Activated CD4-positive, CD25-positive, alpha-beta regulatory T cell treated with anti-CD3 and anti-CD28 coated beads, Interleukin-2, amount 50 U/mL, for 16 hours (primary cell): Measurements from ENCODE around the gene U2AF1.
"Not testable (repeated sequence)": the region's sequence is repeated elsewhere in the genome, so short reads cannot be mapped to it uniquely, and the experiment has no call there.

Experiments used
- DNase-seq: peaks from one replicate; pipeline ENCODE4 v3.0.0-alpha.2; 2020; ENCODE audit warnings: low read depth, low spot score

The U2AF1 gene, protein sequence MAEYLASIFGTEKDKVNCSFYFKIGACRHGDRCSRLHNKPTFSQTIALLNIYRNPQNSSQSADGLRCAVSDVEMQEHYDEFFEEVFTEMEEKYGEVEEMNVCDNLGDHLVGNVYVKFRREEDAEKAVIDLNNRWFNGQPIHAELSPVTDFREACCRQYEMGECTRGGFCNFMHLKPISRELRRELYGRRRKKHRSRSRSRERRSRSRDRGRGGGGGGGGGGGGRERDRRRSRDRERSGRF

DNA sequence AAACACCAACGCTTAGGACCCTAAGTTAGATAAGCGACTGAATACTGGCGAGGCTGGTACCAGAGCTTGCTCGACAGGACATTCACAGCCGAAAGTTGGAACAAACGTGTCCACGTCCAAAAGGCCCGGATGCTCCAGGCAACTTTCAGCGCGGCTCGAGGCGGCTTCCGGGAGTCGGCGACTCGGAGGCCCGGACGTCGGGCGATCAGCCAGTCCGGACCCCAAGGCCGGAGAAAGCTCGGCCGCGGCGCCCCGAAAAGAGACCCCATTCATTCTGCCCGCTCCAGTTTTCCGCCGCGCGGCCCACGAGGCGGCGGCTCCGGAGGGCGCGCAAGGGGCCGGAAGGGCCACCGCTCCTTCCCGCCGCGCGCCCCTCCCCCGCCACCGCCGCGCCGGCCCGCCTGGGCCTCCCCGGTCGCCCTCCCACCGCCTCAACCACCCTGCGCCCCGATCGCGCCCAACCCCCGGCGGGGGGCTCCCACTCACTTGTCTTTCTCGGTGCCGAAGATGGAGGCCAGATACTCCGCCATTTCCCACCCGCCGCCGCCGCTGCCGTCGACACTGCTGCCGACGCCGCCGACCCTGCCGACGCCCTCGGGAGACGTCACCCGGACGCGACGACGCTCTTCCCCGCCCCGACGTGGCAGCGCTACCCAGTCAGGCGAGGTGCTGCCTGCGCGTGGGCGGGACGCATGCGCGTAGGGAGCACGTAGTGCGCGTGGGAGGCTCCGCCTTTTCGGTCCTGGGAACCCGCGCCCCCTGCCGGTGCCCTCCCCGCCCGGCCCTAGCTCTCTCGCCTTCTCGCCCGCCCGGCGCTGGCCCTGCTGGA, at the start of gene U2AF1:
TSS of gene U2AF1 (minus strand) at position 606 of the 829 bp plus-strand sequence. CDS start at position 530, 76 bp downstream.
- peak; percentile 62 for DNase-seq

DNA sequence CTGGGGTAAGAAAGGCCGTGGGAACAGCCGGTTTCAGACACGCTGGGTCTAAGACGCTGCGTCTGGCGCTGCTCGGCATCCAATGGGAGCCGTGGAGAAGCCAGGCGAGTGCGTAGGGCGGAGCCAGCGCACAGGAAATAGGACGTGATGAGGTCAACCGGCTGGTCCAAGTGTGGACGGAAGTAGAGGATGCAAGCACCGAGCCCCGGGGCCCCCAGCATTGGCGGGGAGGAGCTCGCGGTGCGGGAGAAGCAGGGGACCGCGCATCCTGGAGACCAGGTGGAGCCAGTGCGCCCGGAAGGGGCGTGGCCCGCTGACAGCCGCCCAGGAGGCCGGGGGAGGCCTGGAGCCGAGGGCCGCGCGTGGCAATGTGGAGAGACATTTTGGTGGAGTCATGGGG, 46.2 kb upstream of the U2AF1 start:
- not testable (repeated sequence) for DNase-seq

DNA sequence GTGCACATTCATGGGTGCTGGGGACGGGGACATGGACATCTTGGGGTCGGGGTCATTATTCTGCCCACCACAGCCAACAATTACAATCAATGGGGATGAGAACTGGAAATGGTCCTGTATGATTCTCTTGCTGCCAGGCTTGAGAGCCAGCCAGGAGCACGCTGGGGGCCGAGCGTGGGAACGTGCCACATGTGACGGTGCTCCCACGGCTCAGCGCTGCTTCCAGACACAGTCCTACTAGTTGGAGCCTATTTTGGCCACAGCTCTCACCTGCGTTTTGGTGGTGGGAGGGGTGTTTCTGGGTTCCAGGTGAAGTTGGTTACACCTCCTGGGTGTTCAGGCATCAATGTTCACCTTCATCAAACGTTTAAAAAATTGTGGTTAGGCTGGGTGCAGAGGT, 42.0 kb upstream of the U2AF1 start:
- not testable (repeated sequence) for DNase-seq

DNA sequence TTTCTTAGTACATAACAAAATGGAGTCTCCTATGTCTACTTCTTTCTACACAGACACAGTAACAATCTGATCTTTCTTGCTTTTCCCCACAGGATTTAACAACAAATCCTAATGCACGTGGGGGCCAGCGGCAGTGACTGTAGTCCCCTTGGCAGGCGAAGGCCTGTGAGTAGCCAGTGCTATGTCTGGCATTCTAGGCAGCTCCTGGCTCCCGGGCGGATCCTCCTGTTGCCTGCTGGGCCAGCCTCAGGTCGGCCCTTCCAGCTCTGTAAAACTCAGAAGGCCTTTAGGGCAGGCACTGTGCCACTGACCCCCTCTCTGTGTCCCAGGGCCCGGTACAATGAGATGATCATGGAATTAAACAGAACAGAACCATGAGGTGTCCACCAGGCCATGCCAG, 40.6 kb upstream of the U2AF1 start:
- not testable (repeated sequence) for DNase-seq

DNA sequence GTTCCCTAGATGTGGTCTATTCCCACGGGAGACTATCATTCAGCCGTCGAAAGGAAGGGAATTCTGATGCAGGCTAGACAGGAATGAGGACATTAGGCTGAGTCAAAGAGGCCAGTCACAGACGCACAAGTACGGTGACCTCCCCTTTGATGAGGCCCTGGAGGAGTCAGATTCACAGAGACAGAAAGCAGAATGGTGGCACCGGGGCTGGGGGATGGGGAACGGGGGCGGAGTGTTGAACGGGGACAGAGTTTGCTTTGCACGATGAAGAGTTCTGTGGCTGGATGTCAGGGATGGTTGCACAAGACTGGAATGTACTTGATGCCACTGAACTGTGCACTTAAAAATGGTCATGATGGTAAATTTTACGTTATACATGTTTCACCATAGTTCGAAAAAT, 39.3 kb upstream of the U2AF1 start:
- DNase-seq: not testable (repeated sequence)

DNA sequence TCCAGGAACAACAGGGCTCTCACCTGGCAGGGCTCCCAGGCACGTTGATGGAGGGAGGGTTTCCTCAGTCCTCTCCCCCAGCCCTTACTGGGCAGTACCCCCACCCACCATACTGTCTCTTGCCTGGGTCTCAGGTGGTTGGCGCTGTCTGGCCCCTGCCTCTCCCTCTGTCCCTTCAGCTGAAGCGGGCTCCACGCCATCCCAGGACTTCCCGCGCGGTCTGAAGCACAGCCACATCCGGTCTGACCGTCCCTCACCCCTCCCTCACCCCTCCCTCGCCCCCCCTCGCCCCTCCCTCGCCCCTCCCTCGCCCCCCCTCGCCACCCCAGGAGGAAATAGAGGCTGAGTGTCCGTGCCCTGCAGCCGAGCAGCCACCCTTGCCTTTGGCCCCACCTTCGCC, 34.0 kb upstream of the U2AF1 start:
- DNase-seq: not testable (repeated sequence)

DNA sequence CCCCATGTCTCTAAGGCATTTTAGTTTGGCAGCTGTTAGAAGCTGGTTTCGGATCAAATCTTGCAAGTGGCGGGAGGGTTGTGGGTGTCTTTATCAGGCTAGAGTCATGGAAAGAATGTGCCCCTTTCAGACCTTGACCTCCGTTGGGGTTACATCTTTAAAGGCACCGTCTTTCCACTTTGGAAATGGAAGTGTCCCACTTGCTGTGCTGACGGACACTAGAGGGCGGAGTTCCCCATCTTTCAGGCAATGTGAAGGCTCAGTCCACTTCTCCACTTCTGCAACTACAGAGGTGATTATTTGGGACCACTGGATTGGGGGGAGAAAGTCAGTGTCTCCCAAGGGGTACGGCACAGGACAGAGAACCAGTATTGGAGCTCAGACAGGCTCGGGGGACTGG, 31.6 kb upstream of the U2AF1 start:
- not testable (repeated sequence) for DNase-seq

DNA sequence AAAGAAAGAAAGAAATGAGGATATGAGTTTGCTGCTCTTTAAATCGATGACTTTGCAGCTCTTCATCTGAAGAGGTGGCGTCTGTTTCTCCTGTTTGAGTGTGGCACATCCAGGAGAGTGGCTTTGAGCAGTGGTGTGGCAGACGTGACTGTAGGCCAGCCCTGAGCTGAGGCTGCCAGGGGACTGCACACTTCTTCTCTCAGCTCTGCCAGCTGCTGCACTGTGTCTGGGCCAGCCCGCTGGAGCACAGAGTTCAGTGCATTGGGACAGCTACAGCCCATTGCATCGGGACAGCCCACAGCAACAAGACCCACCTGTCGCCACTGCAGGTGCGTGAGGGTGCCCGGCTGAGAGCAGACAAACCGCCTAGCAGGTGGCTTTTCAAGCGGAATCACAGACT, 27.1 kb upstream of the U2AF1 start:
- not testable (repeated sequence) for DNase-seq

DNA sequence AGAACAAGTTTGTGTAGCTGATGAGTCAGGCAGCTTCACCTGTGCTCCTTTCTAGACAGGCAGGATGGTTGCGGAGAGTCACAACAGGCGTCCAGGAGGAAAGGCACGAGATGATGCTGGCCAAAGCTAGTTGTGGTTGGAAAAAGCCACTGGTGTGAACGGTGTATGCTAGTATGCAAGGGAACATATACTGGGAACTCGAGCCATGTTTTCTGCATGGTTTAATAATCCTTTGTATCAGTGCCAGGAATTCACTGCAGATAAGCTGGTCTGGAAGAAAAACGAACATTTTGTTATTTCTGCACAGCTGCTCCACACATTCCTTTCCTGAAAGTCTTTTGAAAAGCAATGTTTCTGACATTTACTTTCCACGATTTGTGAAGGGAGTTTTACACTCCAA, 22.7 kb upstream of the U2AF1 start:
- not testable (repeated sequence) for DNase-seq

DNA sequence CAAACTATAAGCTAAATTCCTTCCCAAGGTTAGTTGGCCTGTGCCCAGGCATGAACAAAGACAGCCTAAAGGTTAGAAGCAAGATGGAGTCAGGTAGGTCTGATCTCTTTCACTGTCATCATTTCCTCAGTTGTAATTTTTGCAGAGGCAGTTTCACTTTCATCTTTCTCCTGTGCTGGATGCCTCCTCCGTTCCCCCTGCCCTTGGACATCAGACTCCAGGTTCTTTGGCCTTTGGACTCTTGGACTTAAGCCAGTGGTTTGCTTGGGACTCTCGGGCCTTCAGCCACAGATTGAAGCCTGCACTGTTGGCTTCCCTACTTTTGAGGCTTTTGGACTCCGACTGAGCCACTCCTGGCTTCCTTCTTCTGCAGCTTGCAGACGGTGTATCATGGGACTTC, 8.6 kb upstream of the U2AF1 start:
- DNase-seq: not testable (repeated sequence)

DNA sequence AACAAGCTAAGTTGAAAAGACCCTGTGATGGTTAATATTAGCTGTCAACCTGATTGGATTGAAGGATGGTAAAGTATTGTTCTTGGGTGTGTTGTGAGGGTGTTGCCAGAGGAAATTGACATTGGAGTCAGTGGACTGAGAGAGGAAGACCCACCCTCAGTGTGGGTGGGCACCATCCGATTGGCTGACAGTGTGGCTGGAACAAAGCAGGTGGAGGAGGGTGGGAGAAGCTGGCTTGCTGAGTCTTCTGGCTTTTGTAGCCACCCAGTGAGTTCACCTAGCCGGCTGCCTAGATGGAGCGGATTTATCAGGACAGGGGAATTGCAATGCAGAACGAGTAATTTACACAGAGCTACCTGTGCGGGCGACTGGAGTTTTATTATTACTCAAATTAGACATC, 7.1 kb upstream of the U2AF1 start:
- not testable (repeated sequence) for DNase-seq

DNA sequence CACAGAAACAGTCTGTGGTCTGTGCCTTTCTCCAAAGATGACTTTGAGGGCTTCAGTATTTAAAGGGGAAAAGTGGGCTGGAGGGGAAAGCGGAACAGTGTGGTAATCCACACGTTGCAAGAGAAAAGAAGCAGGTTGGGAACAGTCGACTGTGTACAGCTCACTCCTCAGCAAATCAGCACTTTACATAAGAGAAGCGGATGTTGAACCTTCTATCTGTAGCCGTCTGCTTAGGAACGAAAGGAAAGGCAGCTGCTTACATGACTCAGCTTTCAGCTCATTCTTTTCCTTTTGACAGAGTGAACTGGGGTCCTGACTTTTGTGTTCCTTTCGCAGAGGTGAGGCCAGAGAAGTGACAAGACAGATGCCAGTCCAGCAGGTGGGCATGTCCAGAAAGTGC, 1.6 kb upstream of the U2AF1 start:
- not testable (repeated sequence) for DNase-seq

DNA sequence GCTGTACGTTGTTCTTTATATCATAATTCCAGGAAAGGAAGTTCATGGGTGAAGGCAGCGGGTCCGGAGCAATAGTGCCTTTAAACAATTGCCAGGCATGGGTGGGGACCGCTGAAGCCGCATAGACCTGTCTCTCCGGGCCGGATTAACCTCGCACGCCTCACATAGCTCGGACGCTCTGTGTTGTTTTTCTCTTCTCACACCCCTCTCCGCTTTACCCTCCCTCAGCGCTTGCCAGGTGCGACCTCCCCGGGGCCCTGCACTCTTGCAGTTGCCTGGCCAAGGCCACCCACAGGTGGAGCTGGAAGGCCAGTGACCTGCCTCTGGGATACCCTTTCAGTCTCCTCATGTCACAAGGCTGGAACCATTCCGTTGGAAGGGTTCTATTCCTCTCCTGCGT, 807 bp upstream of the U2AF1 start:
- DNase-seq: not testable (repeated sequence)

DNA sequence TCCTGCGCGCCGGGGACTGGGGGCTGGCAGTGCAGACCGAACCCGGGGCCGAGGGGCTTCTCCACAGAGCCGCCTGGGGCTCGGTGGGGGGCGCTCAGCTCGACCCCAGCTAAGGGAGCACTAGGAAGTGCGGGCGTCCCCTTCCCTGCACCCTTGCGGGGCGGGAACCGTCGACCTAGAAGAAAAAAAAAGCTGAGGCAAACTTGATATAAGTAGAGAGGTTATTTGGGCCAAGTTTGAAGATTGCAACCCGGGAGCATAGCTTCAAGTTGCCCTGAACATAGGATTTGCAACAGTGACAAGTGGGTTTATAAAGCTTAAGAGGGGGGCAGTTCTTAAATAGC, 396 bp upstream of the U2AF1 start:
- DNase-seq: not testable (repeated sequence)

DNA sequence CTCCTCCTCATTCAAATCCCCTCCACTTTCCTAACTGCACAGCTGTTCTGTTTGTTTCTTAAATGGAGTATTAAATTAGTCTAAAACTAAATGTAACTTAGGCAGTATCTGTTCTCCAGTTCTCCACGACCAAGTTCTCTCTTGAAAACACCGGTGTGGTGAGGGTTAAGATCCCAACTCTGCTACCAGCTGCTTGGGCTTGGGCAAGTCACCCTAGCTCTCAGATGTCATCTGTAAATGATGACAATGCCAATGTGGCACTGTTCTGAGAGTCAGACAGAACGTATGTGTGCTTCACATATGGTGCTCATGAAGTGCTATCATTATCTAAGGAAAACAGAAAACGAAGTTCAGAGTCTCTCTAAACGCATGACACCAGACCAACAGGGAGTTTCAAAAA, 2.7 kb downstream of the U2AF1 start:
- not testable (repeated sequence) for DNase-seq

DNA sequence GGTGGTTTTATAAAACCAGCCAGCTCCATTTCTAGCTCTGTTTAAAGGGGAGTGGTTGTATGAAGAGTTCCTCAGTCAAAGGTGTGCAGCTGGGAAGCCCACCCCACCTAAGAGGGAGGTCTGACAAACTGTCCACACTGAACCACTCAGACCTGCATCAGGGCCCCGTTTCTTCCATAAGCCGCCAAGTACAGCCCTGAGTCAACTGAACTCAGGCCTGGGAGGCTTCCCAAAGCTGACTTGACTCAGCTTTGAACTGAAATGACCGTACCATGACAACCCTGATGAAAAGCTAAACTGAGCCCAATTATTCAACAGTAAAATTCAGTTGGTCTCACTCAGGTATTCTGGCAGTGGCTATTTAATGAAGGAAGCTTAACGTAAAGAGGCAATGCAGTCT, 5.1 kb downstream of the U2AF1 start:
- not testable (repeated sequence) for DNase-seq

DNA sequence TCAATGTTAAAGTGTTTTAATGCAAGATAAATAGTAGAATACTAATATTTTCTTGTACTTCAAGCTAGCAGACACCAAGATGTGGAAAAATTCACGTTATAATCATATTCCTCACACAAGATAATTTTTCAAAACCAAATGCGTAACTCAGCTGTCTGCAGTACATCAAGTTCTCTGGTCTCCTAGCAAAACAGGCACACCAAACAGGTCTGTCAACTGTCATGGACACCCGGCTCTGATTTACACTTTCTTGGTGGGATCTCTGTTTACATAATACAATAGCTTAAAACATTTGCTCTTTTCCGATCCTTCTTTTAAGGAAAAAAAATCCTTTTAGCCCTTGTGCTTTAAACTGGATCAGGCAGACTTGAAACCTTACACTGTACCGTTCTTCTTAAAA, 5.7 kb downstream of the U2AF1 start:
- not testable (repeated sequence) for DNase-seq

DNA sequence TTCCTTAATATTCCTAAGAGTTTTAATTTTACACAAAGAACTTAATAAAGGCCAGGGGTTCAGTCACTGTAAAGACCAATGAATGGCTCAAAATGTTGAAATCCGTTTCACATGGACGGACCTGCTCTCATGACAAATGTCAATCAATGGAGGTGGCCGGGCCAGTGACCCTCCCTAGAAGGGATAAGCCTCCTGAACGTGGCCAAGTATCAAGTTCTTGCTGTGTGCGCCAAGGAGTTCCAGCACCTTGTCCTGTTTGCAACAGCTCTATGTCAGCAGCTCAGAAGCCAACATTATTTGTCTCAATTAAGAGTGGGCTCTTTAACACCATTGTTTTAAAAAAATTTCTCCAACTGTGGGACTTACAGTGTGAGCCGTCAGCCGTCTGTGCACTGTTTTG, 6.4 kb downstream of the U2AF1 start:
- DNase-seq: not testable (repeated sequence)

DNA sequence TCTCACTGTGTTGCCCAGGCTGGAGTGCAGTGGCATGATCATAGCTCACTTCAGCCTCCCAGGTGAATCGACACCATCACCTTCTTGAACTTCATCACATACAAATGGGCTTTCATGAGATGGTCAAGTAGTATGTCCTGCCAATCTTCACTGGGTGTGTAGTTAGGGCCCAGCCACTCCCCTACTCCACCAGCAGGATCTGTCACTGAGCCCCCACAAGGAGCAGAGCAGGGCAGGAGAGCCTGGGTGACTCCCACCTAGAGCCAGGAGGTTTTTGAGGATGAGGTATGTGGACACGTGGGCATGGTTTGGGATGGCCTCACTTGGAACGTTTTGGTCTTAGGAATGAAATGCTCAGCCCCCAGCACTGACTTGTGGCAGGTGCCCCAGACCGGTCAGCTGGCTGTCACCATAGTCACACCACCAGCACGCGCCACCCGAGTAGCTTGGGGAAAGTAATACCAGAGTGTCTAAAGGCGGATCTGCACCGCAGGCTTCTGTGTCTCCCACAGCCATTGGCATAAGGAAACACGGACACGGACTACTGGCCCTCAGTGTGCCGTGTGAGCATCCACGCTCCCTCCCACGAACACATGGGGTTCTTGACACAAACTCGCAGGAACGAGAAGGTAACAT, 15.3 kb downstream of the U2AF1 start:
- not testable (repeated sequence) for DNase-seq

DNA sequence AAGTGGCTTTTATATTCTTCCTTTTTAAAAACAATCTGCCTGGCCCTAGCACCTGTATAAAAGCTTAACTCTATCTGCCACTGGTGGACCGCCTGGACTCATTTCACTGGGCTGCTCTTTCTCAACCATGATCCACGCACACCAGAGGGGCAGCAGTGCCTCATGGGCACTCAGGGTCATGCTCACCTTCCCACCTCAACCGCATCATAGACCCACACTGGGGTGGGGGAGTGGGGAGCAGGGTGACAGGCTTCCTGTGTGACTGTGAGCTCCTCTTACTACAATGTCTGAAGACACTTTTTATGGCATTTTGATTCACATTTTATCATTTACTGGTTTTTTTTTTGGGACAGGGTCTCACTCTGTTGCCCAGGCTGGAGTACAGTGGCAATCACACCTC, 16.4 kb downstream of the U2AF1 start:
- DNase-seq: not testable (repeated sequence)

DNA sequence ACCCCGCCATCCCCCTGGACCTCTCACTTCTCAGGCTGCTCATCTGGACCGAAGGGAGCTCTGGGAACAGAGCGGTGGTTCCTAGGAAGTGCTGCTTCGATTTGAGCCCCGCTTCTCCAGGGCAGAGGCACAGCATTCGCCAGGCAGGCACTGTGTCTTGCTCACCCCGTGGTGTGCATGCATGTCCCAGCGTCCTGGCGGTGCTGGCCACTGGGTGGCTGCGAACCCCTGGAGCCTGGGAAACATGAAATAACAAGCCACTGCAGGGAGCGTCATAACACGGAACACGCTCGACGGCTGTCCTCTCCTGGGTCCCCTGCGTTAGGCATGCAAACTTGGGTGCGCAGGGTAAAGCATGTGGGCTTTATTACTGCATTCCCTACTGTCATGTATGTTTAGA, 17.9 kb downstream of the U2AF1 start:
- DNase-seq: not testable (repeated sequence)

DNA sequence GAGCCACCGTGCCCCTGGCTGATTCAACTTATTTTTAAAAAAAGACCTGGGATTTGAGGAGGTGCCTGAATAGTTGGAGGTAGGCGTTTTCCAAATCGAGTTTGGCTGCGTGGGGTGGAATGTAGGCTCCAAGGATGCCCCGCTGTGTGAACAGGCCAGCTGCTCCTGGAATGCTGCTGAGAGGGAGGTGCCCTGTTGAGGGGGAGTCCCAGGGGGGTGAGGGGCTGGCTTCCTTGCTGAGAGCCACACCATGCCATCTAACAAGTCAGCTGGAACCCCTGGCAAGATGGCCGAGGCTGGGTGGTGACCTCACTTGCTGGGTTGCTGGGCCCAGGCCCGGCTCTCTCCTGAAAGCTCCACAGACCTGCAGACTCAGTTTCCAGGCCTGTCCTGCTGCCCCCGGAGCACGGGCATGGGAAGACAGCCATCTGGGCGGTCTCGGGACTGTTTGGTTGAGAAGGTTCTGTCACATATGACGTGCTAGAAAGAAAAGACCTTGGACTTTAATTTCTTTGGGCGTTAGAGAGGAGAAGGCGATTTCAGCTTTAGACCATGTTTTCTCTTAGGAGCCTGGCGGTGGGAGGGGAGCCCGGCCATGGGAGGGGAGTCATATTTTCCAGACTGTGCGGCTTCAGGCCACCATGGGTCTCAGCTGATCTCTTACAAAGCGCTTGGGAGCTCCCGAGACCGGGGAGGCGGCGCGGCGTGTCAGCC, 24.6 kb downstream of the U2AF1 start:
- DNase-seq: not testable (repeated sequence)
